ENCODE measurements around the gene ASIC5. TPM values are rescaled to one million over a fixed set of nuclear protein-coding genes. Genes with fewer than 3 reads are reported as not detected.

ASIC5 gene
- total RNA-seq, 1 experiment from 2014 or later: not detected

- POLR2A ChIA-PET: no interaction called here
- in situ Hi-C loops (cut with HindIII; ENCODE audit: low pct_unique_long_range_greater_than_20kb, low sequenced_read_pairs): no loop called here
- Histone ChIP-seq H3K9me3 (ENCODE audit: control insufficient read depth, insufficient read depth, low read depth, low read length) (no peaks in the 10 kb centered on the region), H3K4me1 (ENCODE audit: control insufficient read depth, insufficient read depth, low read length) (no peaks in the 10 kb centered on the region), H3K36me3 (ENCODE audit: control insufficient read depth, insufficient read depth, low read length) (no peaks in the 10 kb centered on the region), H3K27me3 (ENCODE audit: control insufficient read depth, insufficient read depth, low read length) (no peaks in the 10 kb centered on the region), H3K4me3 (ENCODE audit: low read depth in 2 of 2, low read length in 2 of 2) (no peak overlapping the region), H3K27ac (ENCODE audit: low read length) (no peak overlapping the region)
- CTCF ChIA-PET: no interaction called here
- TF ChIP-seq CTCF (IDR thresholded peaks at IDR 0.05) (no peak), TCF7L2 (IDR thresholded peaks at IDR 0.05; ENCODE audit: low read depth, low read length) (no peak), SIN3A (IDR thresholded peaks at IDR 0.05; ENCODE audit: borderline replicate concordance, insufficient read depth, low read depth, low read length) (no peak)
- BruUV-seq (replicated peaks): no TSS peak
- intact Hi-C loops (cut with micrococcal nuclease; ENCODE audit: unreplicated experiment): no loop called here
- DNase-seq (ENCODE audit: low read depth, low spot score): no peak
- ATAC-seq: no peak
Measured at GRCh38 chr4:155877971-155878370, 11.9 kb upstream of the ASIC5 start.

- ChIA-PET CTCF (no interaction called here), POLR2A (no interaction called here)
- Histone ChIP-seq H3K27ac (ENCODE audit: low read length) (no peak overlapping the region), H3K36me3 (ENCODE audit: control insufficient read depth, insufficient read depth, low read length) (no peaks in the 10 kb centered on the region), H3K4me3 (ENCODE audit: low read depth in 2 of 2, low read length in 2 of 2) (no peak overlapping the region), H3K27me3 (ENCODE audit: control insufficient read depth, insufficient read depth, low read length) (no peaks in the 10 kb centered on the region), H3K4me1 (ENCODE audit: control insufficient read depth, insufficient read depth, low read length) (no peaks in the 10 kb centered on the region), H3K9me3 (ENCODE audit: control insufficient read depth, insufficient read depth, low read depth, low read length) (no peaks in the 10 kb centered on the region)
- in situ Hi-C loops (cut with HindIII; ENCODE audit: low pct_unique_long_range_greater_than_20kb, low sequenced_read_pairs): no loop called here
- BruUV-seq (replicated peaks): no TSS peak
- intact Hi-C loops (cut with micrococcal nuclease; ENCODE audit: unreplicated experiment): no loop called here
- no peak for DNase-seq (ENCODE audit: low read depth, low spot score)
- no peak for ATAC-seq
- TF ChIP-seq CTCF (IDR thresholded peaks at IDR 0.05) (no peak), TCF7L2 (IDR thresholded peaks at IDR 0.05; ENCODE audit: low read depth, low read length) (no peak), REST (IDR thresholded peaks at IDR 0.05; ENCODE audit: insufficient read depth in 1 of 2, low read depth in 2 of 2, low read length in 1 of 2) (no peak), POLR2AphosphoS5 (IDR thresholded peaks at IDR 0.05; ENCODE audit: low read depth, low read length) (no peak)
Measured at GRCh38 chr4:155875878-155876277, 9.8 kb upstream of the ASIC5 start.

- ATAC-seq (no peak), DNase-seq (ENCODE audit: low read depth, low spot score) (no peak)
- H3K27ac ChIP-seq (ENCODE audit: low read length): no peak overlapping the region
- intact Hi-C loops (cut with micrococcal nuclease; ENCODE audit: unreplicated experiment): no loop called here
- ChIA-PET CTCF (no interaction called here), POLR2A (no interaction called here)
- H3K4me3 ChIP-seq (ENCODE audit: low read depth in 2 of 2, low read length in 2 of 2): no peak overlapping the region
- no peaks in the 10 kb centered on the region for H3K27me3 ChIP-seq (ENCODE audit: control insufficient read depth, insufficient read depth, low read length)
- no peaks in the 10 kb centered on the region for H3K9me3 ChIP-seq (ENCODE audit: control insufficient read depth, insufficient read depth, low read depth, low read length)
- in situ Hi-C loops (cut with HindIII; ENCODE audit: low pct_unique_long_range_greater_than_20kb, low sequenced_read_pairs): no loop called here
- no peaks in the 10 kb centered on the region for H3K36me3 ChIP-seq (ENCODE audit: control insufficient read depth, insufficient read depth, low read length)
- BruUV-seq (replicated peaks): no TSS peak
- TF ChIP-seq POLR2AphosphoS5 (IDR thresholded peaks at IDR 0.05; ENCODE audit: low read depth, low read length) (no peak), CTCF (IDR thresholded peaks at IDR 0.05) (no peak), TCF7L2 (IDR thresholded peaks at IDR 0.05; ENCODE audit: low read depth, low read length) (no peak), REST (IDR thresholded peaks at IDR 0.05; ENCODE audit: insufficient read depth in 1 of 2, low read depth in 2 of 2, low read length in 1 of 2) (no peak), SIN3A (IDR thresholded peaks at IDR 0.05; ENCODE audit: borderline replicate concordance, insufficient read depth, low read depth, low read length) (no peak)
- no peaks in the 10 kb centered on the region for H3K4me1 ChIP-seq (ENCODE audit: control insufficient read depth, insufficient read depth, low read length)
Measured at GRCh38 chr4:155855897-155856296, 10.2 kb downstream of the ASIC5 start.
